Measurements from ENCODE around the gene NPAS1.
A peak's percentile ranks its signal among the peaks of the same experiment; 100 is the strongest.

The NPAS1 gene

GRCh38 chr19:47000373-47000772 lies 19.3 kb upstream of the NPAS1 start:
- TF ChIP-seq, protein P1, sequence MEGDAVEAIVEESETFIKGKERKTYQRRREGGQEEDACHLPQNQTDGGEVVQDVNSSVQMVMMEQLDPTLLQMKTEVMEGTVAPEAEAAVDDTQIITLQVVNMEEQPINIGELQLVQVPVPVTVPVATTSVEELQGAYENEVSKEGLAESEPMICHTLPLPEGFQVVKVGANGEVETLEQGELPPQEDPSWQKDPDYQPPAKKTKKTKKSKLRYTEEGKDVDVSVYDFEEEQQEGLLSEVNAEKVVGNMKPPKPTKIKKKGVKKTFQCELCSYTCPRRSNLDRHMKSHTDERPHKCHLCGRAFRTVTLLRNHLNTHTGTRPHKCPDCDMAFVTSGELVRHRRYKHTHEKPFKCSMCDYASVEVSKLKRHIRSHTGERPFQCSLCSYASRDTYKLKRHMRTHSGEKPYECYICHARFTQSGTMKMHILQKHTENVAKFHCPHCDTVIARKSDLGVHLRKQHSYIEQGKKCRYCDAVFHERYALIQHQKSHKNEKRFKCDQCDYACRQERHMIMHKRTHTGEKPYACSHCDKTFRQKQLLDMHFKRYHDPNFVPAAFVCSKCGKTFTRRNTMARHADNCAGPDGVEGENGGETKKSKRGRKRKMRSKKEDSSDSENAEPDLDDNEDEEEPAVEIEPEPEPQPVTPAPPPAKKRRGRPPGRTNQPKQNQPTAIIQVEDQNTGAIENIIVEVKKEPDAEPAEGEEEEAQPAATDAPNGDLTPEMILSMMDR (IDR thresholded peaks at IDR 0.05), result no peak
- no peak overlapping the region for H3K4me3 ChIP-seq
- H3K9me3 ChIP-seq, result no peaks in the 10 kb centered on the region
- intact Hi-C loops (cut with DNase I; ENCODE audit: low total_unique reads), result no loop called here
- H3K27ac ChIP-seq, result no peak overlapping the region
- peaks cover 0 to 12% (median 6%) of the 10 kb centered on the region in 4 donors for H3K4me1 ChIP-seq
- H3K36me3 ChIP-seq, result peaks cover 46 to 70% (median 55%) of the 10 kb centered on the region in 3 donors
- H3K27me3 ChIP-seq, result peaks cover 0 to 4% of the 10 kb centered on the region in 2 donors
- DNase-seq, result no peak

GRCh38 chr19:47001584-47001983 lies 18.1 kb upstream of the NPAS1 start:
- intact Hi-C loops (cut with DNase I; ENCODE audit: low total_unique reads), result no loop called here
- peaks cover 0 to 4% of the 10 kb centered on the region in 2 donors for H3K27me3 ChIP-seq
- no peak for DNase-seq
- TF ChIP-seq, protein P1 (IDR thresholded peaks at IDR 0.05), result no peak
- peaks cover 43 to 58% (median 53%) of the 10 kb centered on the region in 3 donors for H3K36me3 ChIP-seq
- no peak overlapping the region for H3K4me3 ChIP-seq
- peaks cover 0 to 12% (median 6%) of the 10 kb centered on the region in 4 donors for H3K4me1 ChIP-seq
- H3K27ac ChIP-seq, result no peak overlapping the region
- H3K9me3 ChIP-seq, result no peaks in the 10 kb centered on the region

DNA sequence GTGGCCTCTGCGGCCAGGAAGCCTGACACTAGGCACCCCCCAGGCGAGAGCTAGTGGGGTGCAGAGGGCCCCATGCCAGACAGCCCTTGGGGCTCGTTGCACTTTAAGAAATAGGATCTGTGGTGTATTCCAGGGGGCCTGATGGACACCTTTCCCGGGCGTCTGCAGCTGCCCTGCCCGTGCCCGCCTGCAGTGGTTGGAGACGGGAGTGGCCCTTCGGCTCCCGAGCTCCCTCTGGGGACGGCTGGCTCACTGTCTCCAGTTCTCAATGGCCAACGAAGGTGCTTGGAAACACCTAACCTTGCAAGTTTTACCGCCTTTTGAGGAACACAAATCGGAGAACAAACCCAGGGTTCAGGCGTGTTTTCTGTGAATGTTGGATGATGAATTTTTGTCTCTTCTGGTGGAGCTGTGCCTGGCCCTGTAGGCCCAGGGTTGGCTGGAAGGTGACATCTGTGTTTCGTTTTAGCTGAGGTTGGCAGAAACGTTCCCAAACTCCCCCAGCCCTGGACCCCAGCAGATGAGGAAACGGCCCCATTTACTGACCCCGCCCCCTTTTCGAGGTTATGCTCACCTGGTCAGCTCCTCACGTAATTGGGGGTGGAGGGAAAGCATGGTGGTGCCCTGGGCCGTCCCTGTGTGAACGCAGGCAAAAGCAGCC lies 17.4 kb upstream of the NPAS1 start:
- Histone ChIP-seq H3K27ac (no peak overlapping the region), H3K36me3 (peaks cover 42 to 51% (median 48%) of the 10 kb centered on the region in 3 donors), H3K4me3 (no peak overlapping the region), H3K4me1 (peaks cover 0 to 12% (median 6%) of the 10 kb centered on the region in 4 donors), H3K27me3 (peaks cover 0 to 4% of the 10 kb centered on the region in 2 donors), H3K9me3 (no peaks in the 10 kb centered on the region)
- TF ChIP-seq, protein P1 (IDR thresholded peaks at IDR 0.05), result peak in 1 of 2 experiments; percentile 6
- DNase-seq, result no peak
- intact Hi-C loops (cut with DNase I; ENCODE audit: low total_unique reads), result no loop called here

DNA sequence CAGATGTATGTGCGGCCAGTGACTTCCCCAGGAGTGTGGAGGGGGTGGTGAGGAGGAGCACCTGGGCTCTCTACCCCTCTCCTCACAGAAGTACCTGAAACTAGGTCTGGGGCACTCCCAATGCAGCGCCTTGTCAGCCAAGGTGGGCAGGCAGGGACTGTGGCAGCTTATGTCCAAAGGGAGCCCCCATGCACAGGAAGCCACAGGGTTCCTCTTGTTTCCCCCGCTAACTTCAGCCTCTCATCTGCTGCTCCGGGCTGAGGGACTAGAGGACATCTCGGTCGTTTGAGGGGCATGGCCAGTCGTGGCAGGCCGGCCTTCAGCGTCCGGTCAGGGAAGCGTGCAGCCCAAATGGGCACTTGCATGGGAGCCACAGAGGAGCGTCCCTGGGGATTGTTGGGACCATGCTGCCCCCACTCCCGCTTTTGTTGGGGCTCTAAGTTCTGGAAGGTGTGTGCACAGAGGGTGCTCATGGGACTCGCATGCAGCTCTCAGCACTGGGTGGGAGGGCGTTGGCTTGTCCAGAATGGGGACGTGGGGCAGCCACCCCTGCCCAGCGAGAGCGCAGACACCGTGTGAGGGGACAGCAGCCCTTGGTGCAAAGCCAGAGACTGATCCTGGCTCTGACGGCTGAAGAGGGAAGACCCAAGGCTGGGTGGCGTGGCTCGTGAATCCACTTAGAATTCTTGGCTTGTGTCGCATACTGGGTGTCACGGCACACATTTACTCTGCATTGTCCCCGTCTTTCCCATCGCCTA lies 16.6 kb upstream of the NPAS1 start:
- intact Hi-C loops (cut with DNase I; ENCODE audit: low total_unique reads), result no loop called here

DNA sequence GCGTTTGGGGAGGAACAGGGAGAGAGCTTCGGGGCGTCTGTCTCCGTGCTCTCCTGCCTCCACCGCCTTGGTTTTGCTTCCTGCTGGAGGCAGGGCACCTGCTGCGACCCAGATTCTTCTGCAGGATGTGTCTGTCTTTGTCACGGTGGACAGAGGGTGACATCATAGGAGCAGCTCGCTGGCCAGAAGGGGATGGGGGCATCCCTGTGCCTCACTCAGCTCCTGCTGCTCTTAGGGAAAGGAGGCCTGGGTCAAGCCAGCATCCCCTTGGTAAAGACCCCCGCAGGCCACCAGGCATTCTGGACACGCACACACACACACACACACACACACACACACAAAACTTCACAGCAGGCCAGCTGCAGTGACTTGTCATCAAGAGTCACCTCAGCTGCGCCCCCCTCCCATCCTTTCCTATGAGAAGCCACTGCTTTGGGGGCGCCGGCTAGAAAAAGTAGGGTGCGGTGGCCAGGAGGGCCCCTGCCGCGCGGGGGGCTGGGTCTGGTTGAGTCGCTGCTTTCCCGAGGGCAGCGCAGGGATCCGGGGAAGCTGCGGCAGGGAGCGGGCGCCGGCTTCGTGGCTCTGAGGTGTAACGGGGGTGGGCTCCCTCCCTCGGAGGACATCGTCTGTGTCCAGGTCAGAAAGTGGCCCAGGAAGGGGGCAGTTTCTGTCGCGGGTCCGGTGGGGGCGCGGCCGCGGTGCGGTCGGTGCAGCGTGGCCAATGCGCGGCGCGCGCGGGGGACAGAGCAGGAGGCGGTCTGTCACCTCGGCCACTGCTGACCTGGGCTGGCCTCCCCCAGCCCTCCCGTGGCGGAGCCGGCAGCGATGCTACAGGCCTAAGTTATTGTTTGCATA lies 15.8 kb upstream of the NPAS1 start:
- DNase-seq, result no peak
- TF ChIP-seq, protein P1 (IDR thresholded peaks at IDR 0.05), result no peak
- peaks cover 26 to 35% (median 33%) of the 10 kb centered on the region in 3 donors for H3K36me3 ChIP-seq
- H3K4me3 ChIP-seq, result no peak overlapping the region
- intact Hi-C loops (cut with DNase I; ENCODE audit: low total_unique reads), result no loop called here
- H3K27ac ChIP-seq, result no peak overlapping the region
- no peaks in the 10 kb centered on the region for H3K9me3 ChIP-seq
- H3K4me1 ChIP-seq, result peaks cover 0 to 12% (median 6%) of the 10 kb centered on the region in 4 donors
- H3K27me3 ChIP-seq, result peaks cover 0 to 4% of the 10 kb centered on the region in 2 donors

More for the DNA sequence above, 16.6 kb upstream of the NPAS1 start:
- Histone ChIP-seq H3K36me3 (peaks cover 34 to 43% (median 41%) of the 10 kb centered on the region in 3 donors), H3K27me3 (peaks cover 0 to 4% of the 10 kb centered on the region in 2 donors), H3K4me1 (peaks cover 0 to 12% (median 6%) of the 10 kb centered on the region in 4 donors), H3K9me3 (no peaks in the 10 kb centered on the region), H3K4me3 (no peak overlapping the region), H3K27ac (no peak overlapping the region)
- no peak for DNase-seq
- TF ChIP-seq, protein P1 (IDR thresholded peaks at IDR 0.05), result no peak

Measured in tibial artery (tissue), 4 donors.